OCI-LY7 (cell line): Measurements from ENCODE around the gene SDK2. TPM values are rescaled to one million over a fixed set of nuclear protein-coding genes. Genes with fewer than 3 reads are reported as not detected.

Source experiments
- BruUV-seq: library from RNA; stranded (reverse); fragments of 400-500 nt; replicated peaks from 2 replicates; lab custom pipeline; 2021; lab: Mats Ljungman, UMichigan
- CTCF ChIA-PET: fragments of 300-600 bp; sonication (Branson Sonifier 250); formaldehyde crosslinking; loops from one replicate; lab custom pipeline; 2022; ENCODE audit warnings: antibody characterized with exemption; ENCODE audit not compliant: unreplicated experiment; lab: Charles Lee
- POLR2A ChIA-PET: fragments of 300-600 bp; sonication (Branson Sonifier 250); formaldehyde crosslinking; loops from one replicate; lab custom pipeline; 2022; ENCODE audit warnings: antibody characterized with exemption; lab: Charles Lee
- DNase-seq: peaks from one replicate; pipeline ENCODE4 v3.0.0-alpha.2; 2015; ENCODE audit warnings: low spot score
- H2AFZ ChIP-seq: fragments of 200-600 bp; sonication (generic), shearing (Covaris generic); 2 replicates; pipeline ENCODE4 v1.6.1; 2014; ENCODE audit warnings: mild to moderate bottlenecking, antibody characterized with exemption, low read length, moderate library complexity
- H3K27ac ChIP-seq: fragments of 200-600 bp; sonication (generic); 2 replicates; pipeline ENCODE4 v1.5.1; 2014; ENCODE audit warnings: mixed run types, low read depth, mild to moderate bottlenecking, moderate library complexity, low read length, inconsistent platforms; ENCODE audit not compliant: poor library complexity, severe bottlenecking
- H3K36me3 ChIP-seq: fragments of 200-600 bp; sonication (generic); 2 replicates; pipeline ENCODE4 v1.6.1; 2014; ENCODE audit warnings: mild to moderate bottlenecking, antibody characterized with exemption, low read length, moderate library complexity, mixed read lengths; ENCODE audit not compliant: insufficient read depth
- H3K4me1 ChIP-seq: fragments of 200-600 bp; sonication (generic); 2 replicates; pipeline ENCODE4 v1.5.1; 2014; ENCODE audit warnings: mild to moderate bottlenecking, low read length; ENCODE audit not compliant: insufficient read depth, poor library complexity, severe bottlenecking
- H3K4me2 ChIP-seq: fragments of 200-600 bp; sonication (generic); 2 replicates; pipeline ENCODE4 v1.6.1; 2014; ENCODE audit warnings: mild to moderate bottlenecking, low read length
- H3K4me3 ChIP-seq: fragments of 200-600 bp; sonication (generic); 2 replicates; pipeline ENCODE4 v1.5.1; 2014; ENCODE audit warnings: mild to moderate bottlenecking, low read depth, low read length; ENCODE audit not compliant: poor library complexity, severe bottlenecking
- H3K79me2 ChIP-seq: fragments of 200-600 bp; sonication (generic); 2 replicates; pipeline ENCODE4 v1.6.1; 2016; ENCODE audit warnings: low read depth, mild to moderate bottlenecking, low read length, moderate library complexity, mixed read lengths; ENCODE audit not compliant: insufficient read depth
- H3K9me2 ChIP-seq: fragments of 200-600 bp; sonication (generic); 2 replicates; pipeline ENCODE4 v1.6.1; 2016; ENCODE audit warnings: mild to moderate bottlenecking, low read length, mixed read lengths; ENCODE audit not compliant: insufficient read depth
- H3K9me3 ChIP-seq: fragments of 200-600 bp; sonication (generic); 2 replicates; pipeline ENCODE4 v1.6.1; 2014; ENCODE audit warnings: mild to moderate bottlenecking, mixed run types, low read length, mixed read lengths
- H4K20me1 ChIP-seq: fragments of 200-600 bp; sonication (generic); 2 replicates; pipeline ENCODE4 v1.6.1; 2014; ENCODE audit warnings: mild to moderate bottlenecking, antibody characterized with exemption, low read length, moderate library complexity, mixed read lengths; ENCODE audit not compliant: insufficient read depth
- CTCF ChIP-seq: fragments of 200-600 bp; sonication (generic); conservative IDR thresholded peaks from 2 replicates; pipeline ENCODE4 v1.5.1; 2014; ENCODE audit warnings: mild to moderate bottlenecking, antibody characterized with exemption, low read length, moderate library complexity, mixed read lengths
- EZH2phosphoT487 ChIP-seq: fragments of 200-600 bp; sonication (generic); IDR thresholded peaks from 2 replicates; pipeline ENCODE4 v1.6.1; 2018; ENCODE audit warnings: low read depth, borderline replicate concordance, mild to moderate bottlenecking, mixed run types, antibody characterized with exemption, low read length, moderate library complexity, mixed read lengths
- intact Hi-C: fragments of 100-400 bp; cut with micrococcal nuclease; formaldehyde crosslinking; loops from one replicate; pipeline ENCODE4 v1.10.0; 2022; ENCODE audit not compliant: unreplicated experiment
- total RNA-seq, 2 experiments: library from RNA; depleted of rRNA in 1 of 2; stranded (reverse); fragments of >200 nt in 1 of 2; shearing (Covaris generic) in 1 of 2; gene quantifications; 2 replicates each; pipeline ENCODE4 v1.2.3, GENCODE V29; 2014 to 2022

SDK2 gene
- total RNA-seq, 2 experiments from 2014 or later, result 0.32 to 1.8 TPM

DNA sequence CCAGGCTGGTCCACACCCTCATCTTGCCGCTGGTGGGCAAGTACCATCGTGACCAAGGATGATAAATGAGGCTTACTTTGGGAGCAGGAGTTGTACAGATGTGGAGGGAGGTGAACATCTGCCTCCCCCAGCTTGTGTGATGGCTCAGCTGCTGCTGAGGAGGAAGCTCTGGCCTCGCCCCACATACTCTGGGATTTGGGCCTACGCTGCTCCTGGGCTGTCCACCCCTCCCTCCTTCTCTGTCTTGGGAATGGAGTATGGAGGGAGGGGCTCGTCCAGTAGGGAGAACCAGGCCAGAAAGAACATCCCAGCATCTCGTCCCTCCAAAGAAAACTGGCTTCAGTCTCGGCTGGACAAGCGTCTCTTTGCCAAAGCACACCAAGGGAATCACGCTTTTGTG, 197.6 kb downstream of the SDK2 start:
- no TSS peak for BruUV-seq
- Histone ChIP-seq H3K27ac (no peak overlapping the region), H3K79me2 (no peaks in the 10 kb centered on the region), H3K4me3 (no peak overlapping the region), H3K4me1 (no peaks in the 10 kb centered on the region), H3K36me3 (no peaks in the 10 kb centered on the region), H2AFZ (no peak overlapping the region), H4K20me1 (no peaks in the 10 kb centered on the region), H3K4me2 (no peak overlapping the region), H3K9me3 (no peaks in the 10 kb centered on the region), H3K9me2 (no peaks in the 10 kb centered on the region)
- ChIA-PET POLR2A (no interaction called here), CTCF (no interaction called here)
- no peak for TF ChIP-seq EZH2phosphoT487
- TF ChIP-seq CTCF, result no peak
- no peak for DNase-seq
- intact Hi-C loops, result no loop called here

DNA sequence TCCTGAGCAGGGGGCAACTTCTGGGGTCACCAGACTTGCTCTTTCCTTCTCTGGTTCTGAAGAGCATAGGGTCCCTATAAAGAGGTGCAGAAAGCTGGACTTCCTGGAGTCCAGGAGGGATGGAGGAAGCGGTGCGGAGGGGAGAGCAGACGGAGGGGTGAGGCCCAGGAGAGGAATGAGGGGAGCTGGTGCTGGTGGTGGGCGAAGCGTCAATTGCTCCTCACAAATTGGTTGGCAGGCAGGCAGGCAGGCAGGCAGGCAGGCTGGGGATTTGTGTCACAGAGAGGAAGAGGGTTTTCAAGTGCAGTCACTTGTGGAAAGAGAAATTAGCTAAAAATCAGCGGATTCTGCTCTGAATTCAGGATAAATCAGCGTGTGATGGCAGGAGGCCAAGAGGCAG, 198.8 kb downstream of the SDK2 start:
- H3K9me3 ChIP-seq, result no peaks in the 10 kb centered on the region
- CTCF ChIA-PET, result no interaction called here
- H3K4me2 ChIP-seq, result no peak overlapping the region
- BruUV-seq, result no TSS peak
- H3K27ac ChIP-seq, result no peak overlapping the region
- TF ChIP-seq CTCF, result no peak
- no peak for TF ChIP-seq EZH2phosphoT487
- intact Hi-C loops, result no loop called here
- no peaks in the 10 kb centered on the region for H3K79me2 ChIP-seq
- no peaks in the 10 kb centered on the region for H3K36me3 ChIP-seq
- POLR2A ChIA-PET, result no interaction called here
- no peaks in the 10 kb centered on the region for H3K4me1 ChIP-seq
- H3K9me2 ChIP-seq, result no peaks in the 10 kb centered on the region
- no peaks in the 10 kb centered on the region for H4K20me1 ChIP-seq
- no peak for DNase-seq
- no peak overlapping the region for H2AFZ ChIP-seq
- H3K4me3 ChIP-seq, result no peak overlapping the region

- BruUV-seq, result no TSS peak
- TF ChIP-seq EZH2phosphoT487, result no peak
- no peak for TF ChIP-seq CTCF
- Histone ChIP-seq H4K20me1 (no peaks in the 10 kb centered on the region), H3K27ac (no peak overlapping the region), H3K9me3 (no peaks in the 10 kb centered on the region), H3K79me2 (no peaks in the 10 kb centered on the region), H3K9me2 (no peaks in the 10 kb centered on the region), H3K36me3 (no peaks in the 10 kb centered on the region), H3K4me3 (no peak overlapping the region), H3K4me1 (no peaks in the 10 kb centered on the region), H3K4me2 (no peak overlapping the region), H2AFZ (no peak overlapping the region)
- POLR2A ChIA-PET, result no interaction called here
- intact Hi-C loops, result no loop called here
- CTCF ChIA-PET, result no interaction called here
- DNase-seq, result no peak
Observed at GRCh38 chr17:73444021-73444420, 200.2 kb downstream of the SDK2 start.
